Liver (tissue), 3 donors: ENCODE measurements around the gene PREX1.

ENCODE experiments used
- HNF4A ChIP-seq, 2 donors: conservative IDR thresholded peaks; 2 replicates each; pipeline ENCODE4 v1.6.1; 2016; ENCODE audit warnings: antibody characterized with exemption in 2 of 2, mild to moderate bottlenecking in 2 of 2
- JUND ChIP-seq, 2 donors: IDR thresholded peaks; 2 replicates each; pipeline ENCODE4 v1.6.1; 2016; ENCODE audit warnings: antibody characterized with exemption in 2 of 2
- RXRA ChIP-seq, 2 donors: IDR thresholded peaks; 2 replicates each; pipeline ENCODE4 v1.6.1; 2017 to 2018; ENCODE audit warnings: antibody characterized with exemption in 2 of 2, mild to moderate bottlenecking in 1 of 2
- TF ChIP-seq, protein P1 (sequence below): fragments of 150-350 bp; IDR thresholded peaks from 2 replicates; pipeline ENCODE4 v1.5.1; 2017; ENCODE audit warnings: improper control_type of control experiment, low read depth, low read length; ENCODE audit not compliant: missing input control
- TF ChIP-seq, protein P2 (sequence below): IDR thresholded peaks from 2 replicates; pipeline ENCODE4 v1.6.1; 2016; ENCODE audit warnings: antibody characterized with exemption
- TF ChIP-seq, protein P3 (sequence below): IDR thresholded peaks from 2 replicates; pipeline ENCODE4 v1.6.1; 2016; ENCODE audit warnings: antibody characterized with exemption
- TF ChIP-seq, protein P4 (sequence below): IDR thresholded peaks from 2 replicates; pipeline ENCODE4 v1.6.1; 2016; ENCODE audit warnings: antibody characterized with exemption, mild to moderate bottlenecking
- donor health status: healthy.
- donor health status: healthy.

DNA sequence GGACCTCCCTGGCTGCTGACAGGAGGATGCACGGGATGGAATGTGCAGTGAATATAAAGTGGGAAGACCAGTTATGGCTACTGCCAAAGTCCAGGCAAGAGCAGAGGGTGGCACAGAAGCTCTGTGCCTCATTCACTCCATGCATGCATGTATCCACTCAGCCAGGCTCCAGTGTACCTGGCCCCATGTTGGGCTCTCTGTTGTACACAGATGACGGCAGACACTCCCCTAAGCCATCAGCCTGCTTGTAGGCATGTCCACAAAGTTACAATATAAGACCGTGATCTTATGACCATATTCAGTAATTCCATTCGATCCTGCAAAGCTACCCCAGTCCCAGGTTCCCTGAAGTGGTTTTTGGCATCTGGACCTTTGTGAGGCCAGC is 116.8 kb downstream of the PREX1 start:
- TF ChIP-seq RXRA (IDR thresholded peaks at IDR 0.05): no peak
- TF ChIP-seq, protein P1, sequence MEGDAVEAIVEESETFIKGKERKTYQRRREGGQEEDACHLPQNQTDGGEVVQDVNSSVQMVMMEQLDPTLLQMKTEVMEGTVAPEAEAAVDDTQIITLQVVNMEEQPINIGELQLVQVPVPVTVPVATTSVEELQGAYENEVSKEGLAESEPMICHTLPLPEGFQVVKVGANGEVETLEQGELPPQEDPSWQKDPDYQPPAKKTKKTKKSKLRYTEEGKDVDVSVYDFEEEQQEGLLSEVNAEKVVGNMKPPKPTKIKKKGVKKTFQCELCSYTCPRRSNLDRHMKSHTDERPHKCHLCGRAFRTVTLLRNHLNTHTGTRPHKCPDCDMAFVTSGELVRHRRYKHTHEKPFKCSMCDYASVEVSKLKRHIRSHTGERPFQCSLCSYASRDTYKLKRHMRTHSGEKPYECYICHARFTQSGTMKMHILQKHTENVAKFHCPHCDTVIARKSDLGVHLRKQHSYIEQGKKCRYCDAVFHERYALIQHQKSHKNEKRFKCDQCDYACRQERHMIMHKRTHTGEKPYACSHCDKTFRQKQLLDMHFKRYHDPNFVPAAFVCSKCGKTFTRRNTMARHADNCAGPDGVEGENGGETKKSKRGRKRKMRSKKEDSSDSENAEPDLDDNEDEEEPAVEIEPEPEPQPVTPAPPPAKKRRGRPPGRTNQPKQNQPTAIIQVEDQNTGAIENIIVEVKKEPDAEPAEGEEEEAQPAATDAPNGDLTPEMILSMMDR: no peak
- TF ChIP-seq, protein P2, sequence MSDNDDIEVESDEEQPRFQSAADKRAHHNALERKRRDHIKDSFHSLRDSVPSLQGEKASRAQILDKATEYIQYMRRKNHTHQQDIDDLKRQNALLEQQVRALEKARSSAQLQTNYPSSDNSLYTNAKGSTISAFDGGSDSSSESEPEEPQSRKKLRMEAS: no peak
- TF ChIP-seq, protein P3, sequence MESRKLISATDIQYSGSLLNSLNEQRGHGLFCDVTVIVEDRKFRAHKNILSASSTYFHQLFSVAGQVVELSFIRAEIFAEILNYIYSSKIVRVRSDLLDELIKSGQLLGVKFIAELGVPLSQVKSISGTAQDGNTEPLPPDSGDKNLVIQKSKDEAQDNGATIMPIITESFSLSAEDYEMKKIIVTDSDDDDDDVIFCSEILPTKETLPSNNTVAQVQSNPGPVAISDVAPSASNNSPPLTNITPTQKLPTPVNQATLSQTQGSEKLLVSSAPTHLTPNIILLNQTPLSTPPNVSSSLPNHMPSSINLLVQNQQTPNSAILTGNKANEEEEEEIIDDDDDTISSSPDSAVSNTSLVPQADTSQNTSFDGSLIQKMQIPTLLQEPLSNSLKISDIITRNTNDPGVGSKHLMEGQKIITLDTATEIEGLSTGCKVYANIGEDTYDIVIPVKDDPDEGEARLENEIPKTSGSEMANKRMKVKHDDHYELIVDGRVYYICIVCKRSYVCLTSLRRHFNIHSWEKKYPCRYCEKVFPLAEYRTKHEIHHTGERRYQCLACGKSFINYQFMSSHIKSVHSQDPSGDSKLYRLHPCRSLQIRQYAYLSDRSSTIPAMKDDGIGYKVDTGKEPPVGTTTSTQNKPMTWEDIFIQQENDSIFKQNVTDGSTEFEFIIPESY: no peak
- TF ChIP-seq JUND (IDR thresholded peaks at IDR 0.05): no peak
- TF ChIP-seq, protein P4, sequence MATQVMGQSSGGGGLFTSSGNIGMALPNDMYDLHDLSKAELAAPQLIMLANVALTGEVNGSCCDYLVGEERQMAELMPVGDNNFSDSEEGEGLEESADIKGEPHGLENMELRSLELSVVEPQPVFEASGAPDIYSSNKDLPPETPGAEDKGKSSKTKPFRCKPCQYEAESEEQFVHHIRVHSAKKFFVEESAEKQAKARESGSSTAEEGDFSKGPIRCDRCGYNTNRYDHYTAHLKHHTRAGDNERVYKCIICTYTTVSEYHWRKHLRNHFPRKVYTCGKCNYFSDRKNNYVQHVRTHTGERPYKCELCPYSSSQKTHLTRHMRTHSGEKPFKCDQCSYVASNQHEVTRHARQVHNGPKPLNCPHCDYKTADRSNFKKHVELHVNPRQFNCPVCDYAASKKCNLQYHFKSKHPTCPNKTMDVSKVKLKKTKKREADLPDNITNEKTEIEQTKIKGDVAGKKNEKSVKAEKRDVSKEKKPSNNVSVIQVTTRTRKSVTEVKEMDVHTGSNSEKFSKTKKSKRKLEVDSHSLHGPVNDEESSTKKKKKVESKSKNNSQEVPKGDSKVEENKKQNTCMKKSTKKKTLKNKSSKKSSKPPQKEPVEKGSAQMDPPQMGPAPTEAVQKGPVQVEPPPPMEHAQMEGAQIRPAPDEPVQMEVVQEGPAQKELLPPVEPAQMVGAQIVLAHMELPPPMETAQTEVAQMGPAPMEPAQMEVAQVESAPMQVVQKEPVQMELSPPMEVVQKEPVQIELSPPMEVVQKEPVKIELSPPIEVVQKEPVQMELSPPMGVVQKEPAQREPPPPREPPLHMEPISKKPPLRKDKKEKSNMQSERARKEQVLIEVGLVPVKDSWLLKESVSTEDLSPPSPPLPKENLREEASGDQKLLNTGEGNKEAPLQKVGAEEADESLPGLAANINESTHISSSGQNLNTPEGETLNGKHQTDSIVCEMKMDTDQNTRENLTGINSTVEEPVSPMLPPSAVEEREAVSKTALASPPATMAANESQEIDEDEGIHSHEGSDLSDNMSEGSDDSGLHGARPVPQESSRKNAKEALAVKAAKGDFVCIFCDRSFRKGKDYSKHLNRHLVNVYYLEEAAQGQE: no peak
- no peak for TF ChIP-seq HNF4A (conservative IDR thresholded peaks at IDR 0.05)
